Fibroblast of the conjunctiva (primary cell): ENCODE measurements around the gene PYCR2.

Experiments used
- DNase-seq: peaks from one replicate; pipeline ENCODE4 v3.0.0-alpha.2; 2010; ENCODE audit warnings: low read depth

The PYCR2 gene

GRCh38 chr1:225876900-225877510, 47.0 kb downstream of the PYCR2 start:
- no peak for DNase-seq

- no peak for DNase-seq
These were observed 48.8 kb downstream of the PYCR2 start for GRCh38 chr1:225875044-225875815.

GRCh38 chr1:225874431-225874830, 49.6 kb downstream of the PYCR2 start:
- no peak for DNase-seq

DNA sequence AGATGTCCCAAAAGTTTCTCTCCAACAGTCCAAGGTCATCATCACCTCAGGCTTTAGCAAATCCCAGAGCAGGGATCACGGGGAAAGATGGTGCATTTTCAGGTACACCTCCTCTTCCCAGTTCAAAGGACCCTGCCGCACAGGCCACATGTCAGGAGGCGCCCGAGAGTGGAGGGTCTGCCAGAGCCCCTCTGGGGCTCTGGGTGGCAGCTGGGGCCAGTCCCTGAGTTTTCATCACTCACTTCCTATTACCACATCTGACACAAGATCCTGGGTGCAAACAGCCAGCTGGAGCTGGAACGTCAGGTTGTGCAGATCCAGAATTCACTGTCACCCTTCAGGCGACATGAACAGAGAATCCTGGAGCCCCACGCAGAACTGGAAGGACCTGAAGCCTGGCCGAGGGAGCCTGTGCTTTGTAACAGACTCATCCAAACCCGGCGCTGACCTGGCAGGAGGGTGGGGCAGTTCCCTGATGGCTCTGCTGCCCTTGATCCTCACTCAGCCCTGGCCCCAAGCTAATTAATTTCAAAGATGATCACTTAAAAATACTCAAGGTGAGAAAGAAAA, 50.7 kb downstream of the PYCR2 start:
- DNase-seq: no peak

GRCh38 chr1:225872075-225872430, 52.0 kb downstream of the PYCR2 start:
- no peak for DNase-seq

- no peak for DNase-seq
These were observed 52.5 kb downstream of the PYCR2 start for GRCh38 chr1:225871359-225872074.

DNA sequence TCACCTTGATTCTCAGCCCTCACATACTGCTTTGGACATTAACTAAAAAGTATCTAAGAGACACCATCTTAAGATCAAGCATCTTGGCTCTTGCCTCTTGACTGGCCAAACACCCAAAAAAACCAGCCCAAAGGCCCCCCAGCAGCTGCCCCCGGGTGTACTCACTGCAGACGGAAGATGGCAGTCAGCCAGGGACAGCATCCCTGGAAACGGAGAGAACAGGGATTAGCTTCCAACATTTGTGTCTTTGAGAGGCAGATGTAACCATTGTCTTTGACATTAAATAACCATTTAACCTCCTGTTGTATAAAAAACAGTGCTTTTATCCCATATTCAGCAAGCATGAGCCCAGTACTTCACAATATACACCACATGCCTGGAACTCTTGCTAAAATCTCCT, 53.1 kb downstream of the PYCR2 start:
- no peak for DNase-seq
